ENCODE results near the gene NOP58.

GRCh38 chr2:202221873-202222272, 43.7 kb upstream of the NOP58 start:
- TF ChIP-seq POLR2A (IDR thresholded peaks at IDR 0.05) (no peak), CTCF (IDR thresholded peaks at IDR 0.05) (no peak), EP300 (IDR thresholded peaks at IDR 0.05) (no peak), POLR2AphosphoS5 (IDR thresholded peaks at IDR 0.05) (no peak)
